ENCODE data around the gene B4GALT2.

The B4GALT2 gene

GRCh38 chr1:43963006-43963405 lies 16.0 kb upstream of the B4GALT2 start:
- DNase-seq: no peak
- H3K27ac ChIP-seq (ENCODE audit: low read depth, low read length): no peak overlapping the region
- H3K27me3 ChIP-seq (ENCODE audit: insufficient read depth, low read length, poor library complexity): no peaks in the 10 kb centered on the region
- H3K56ac ChIP-seq (ENCODE audit: low read length): no peak overlapping the region
- no peaks in the 10 kb centered on the region for H3K79me2 ChIP-seq (ENCODE audit: control insufficient read depth, insufficient read depth, low read length)
- no peak overlapping the region for H2BK5ac ChIP-seq (ENCODE audit: low read length)
- no peak overlapping the region for H2AK5ac ChIP-seq (ENCODE audit: low read length)
- no peaks in the 10 kb centered on the region for H3K79me1 ChIP-seq (ENCODE audit: low read length)
- H3K4me2 ChIP-seq (ENCODE audit: low read length): no peak overlapping the region
- H3K4me3 ChIP-seq (ENCODE audit: low read length): no peak overlapping the region
- no peak overlapping the region for H3K23ac ChIP-seq (ENCODE audit: low read length)
- no peak overlapping the region for H2BK15ac ChIP-seq (replicated peaks; ENCODE audit: low read depth)
- H4K8ac ChIP-seq (ENCODE audit: low read depth, low read length): no peak overlapping the region
- no peak overlapping the region for H2BK120ac ChIP-seq (ENCODE audit: low read depth, low read length)
- no peaks in the 10 kb centered on the region for H3K4me1 ChIP-seq (ENCODE audit: control insufficient read depth, low read depth, low read length)
- no peak overlapping the region for H4K5ac ChIP-seq (ENCODE audit: low read length)
- no peak overlapping the region for H3K9ac ChIP-seq (ENCODE audit: low read length)
- peaks cover 1% of the 10 kb centered on the region for H3K36me3 ChIP-seq (ENCODE audit: control insufficient read depth, insufficient read depth, low read length)
- no CpG with 5 or more reads among the region's 3 CpGs for WGBS (ENCODE audit: extremely low coverage, insufficient coverage, low lambda C conversion rate)
- no peak overlapping the region for H3K4ac ChIP-seq (ENCODE audit: low read depth, low read length)
- H3K18ac ChIP-seq (ENCODE audit: low read length): no peak overlapping the region

- Histone ChIP-seq H3K27me3 (ENCODE audit: insufficient read depth, low read length, poor library complexity) (no peaks in the 10 kb centered on the region), H3K18ac (ENCODE audit: low read length) (no peak overlapping the region), H2BK5ac (ENCODE audit: low read length) (no peak overlapping the region), H4K8ac (ENCODE audit: low read depth, low read length) (no peak overlapping the region), H3K4me3 (ENCODE audit: low read length) (no peak overlapping the region), H3K56ac (ENCODE audit: low read length) (no peak overlapping the region), H2AK5ac (ENCODE audit: low read length) (no peak overlapping the region), H3K4me1 (ENCODE audit: control insufficient read depth, low read depth, low read length) (no peaks in the 10 kb centered on the region), H3K27ac (ENCODE audit: low read depth, low read length) (no peak overlapping the region), H2BK120ac (ENCODE audit: low read depth, low read length) (no peak overlapping the region), H3K9ac (ENCODE audit: low read length) (no peak overlapping the region), H3K36me3 (ENCODE audit: control insufficient read depth, insufficient read depth, low read length) (peaks cover 1% of the 10 kb centered on the region), H4K5ac (ENCODE audit: low read length) (no peak overlapping the region), H3K79me2 (ENCODE audit: control insufficient read depth, insufficient read depth, low read length) (no peaks in the 10 kb centered on the region), H3K23ac (ENCODE audit: low read length) (no peak overlapping the region), H3K79me1 (ENCODE audit: low read length) (no peaks in the 10 kb centered on the region), H3K4ac (ENCODE audit: low read depth, low read length) (no peak overlapping the region), H3K4me2 (ENCODE audit: low read length) (no peak overlapping the region), H2BK15ac (replicated peaks; ENCODE audit: low read depth) (no peak overlapping the region)
- no peak for DNase-seq
- no CpG with 5 or more reads among the region's 5 CpGs for WGBS (ENCODE audit: extremely low coverage, insufficient coverage, low lambda C conversion rate)
These were observed 15.1 kb upstream of the B4GALT2 start for GRCh38 chr1:43963890-43964289.

GRCh38 chr1:43965316-43965715 lies 13.7 kb upstream of the B4GALT2 start:
- H3K9ac ChIP-seq (ENCODE audit: low read length): no peak overlapping the region
- no peaks in the 10 kb centered on the region for H3K4me1 ChIP-seq (ENCODE audit: control insufficient read depth, low read depth, low read length)
- H3K4me2 ChIP-seq (ENCODE audit: low read length): no peak overlapping the region
- no peak overlapping the region for H3K18ac ChIP-seq (ENCODE audit: low read length)
- no peak overlapping the region for H3K4ac ChIP-seq (ENCODE audit: low read depth, low read length)
- no peak overlapping the region for H2BK120ac ChIP-seq (ENCODE audit: low read depth, low read length)
- no peak overlapping the region for H3K23ac ChIP-seq (ENCODE audit: low read length)
- H3K79me2 ChIP-seq (ENCODE audit: control insufficient read depth, insufficient read depth, low read length): peaks cover 3% of the 10 kb centered on the region
- H3K27me3 ChIP-seq (ENCODE audit: insufficient read depth, low read length, poor library complexity): no peaks in the 10 kb centered on the region
- H3K4me3 ChIP-seq (ENCODE audit: low read length): no peak overlapping the region
- no peak overlapping the region for H4K5ac ChIP-seq (ENCODE audit: low read length)
- H2BK5ac ChIP-seq (ENCODE audit: low read length): no peak overlapping the region
- no peak overlapping the region for H3K27ac ChIP-seq (ENCODE audit: low read depth, low read length)
- no peak overlapping the region for H2AK5ac ChIP-seq (ENCODE audit: low read length)
- peaks cover 3% of the 10 kb centered on the region for H3K79me1 ChIP-seq (ENCODE audit: low read length)
- no peak overlapping the region for H2BK15ac ChIP-seq (replicated peaks; ENCODE audit: low read depth)
- H3K56ac ChIP-seq (ENCODE audit: low read length): no peak overlapping the region
- H3K36me3 ChIP-seq (ENCODE audit: control insufficient read depth, insufficient read depth, low read length): peaks cover 1% of the 10 kb centered on the region
- DNase-seq: no peak
- H4K8ac ChIP-seq (ENCODE audit: low read depth, low read length): no peak overlapping the region
- no CpG with 5 or more reads among the region's 3 CpGs for WGBS (ENCODE audit: extremely low coverage, insufficient coverage, low lambda C conversion rate)

DNA sequence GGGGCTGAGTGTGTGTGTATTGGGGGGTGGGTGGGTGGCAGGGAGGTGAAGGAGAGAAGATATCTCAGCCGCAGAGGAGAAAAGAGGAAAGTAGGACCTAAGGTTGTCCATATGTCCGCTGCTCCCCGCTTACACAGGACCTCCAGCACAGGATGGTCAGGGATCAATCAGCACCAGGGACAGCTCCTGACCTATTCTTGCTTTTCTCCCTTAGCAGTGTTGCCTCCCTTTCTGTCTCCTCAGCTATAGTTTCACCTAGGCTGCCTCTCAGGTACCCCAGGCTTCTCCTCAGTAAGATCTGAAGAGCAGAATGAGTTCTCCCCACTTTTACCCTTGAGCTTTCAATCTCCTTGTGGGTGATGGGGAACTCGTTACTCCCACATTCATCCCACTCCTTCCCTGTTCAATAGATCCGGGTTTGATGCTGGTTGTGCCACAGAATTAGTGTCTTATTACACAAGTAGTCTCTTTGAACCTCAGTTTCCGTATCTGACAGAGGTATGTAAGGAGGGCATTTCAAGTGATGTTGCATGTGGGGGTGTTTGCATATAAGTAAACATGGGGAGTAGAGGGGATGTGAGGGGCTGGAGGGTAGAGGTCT lies 10.6 kb upstream of the B4GALT2 start:
- no CpG with 5 or more reads among the region's 6 CpGs for WGBS (ENCODE audit: extremely low coverage, insufficient coverage, low lambda C conversion rate)
- H4K5ac ChIP-seq (ENCODE audit: low read length): no peak overlapping the region

GRCh38 chr1:43969416-43969745 lies 9.6 kb upstream of the B4GALT2 start:
- H3K18ac ChIP-seq (ENCODE audit: low read length): no peak overlapping the region
- H2BK15ac ChIP-seq (replicated peaks; ENCODE audit: low read depth): no peak overlapping the region
- peaks cover 9% of the 10 kb centered on the region for H3K79me2 ChIP-seq (ENCODE audit: control insufficient read depth, insufficient read depth, low read length)
- no peak overlapping the region for H2BK5ac ChIP-seq (ENCODE audit: low read length)
- H2AK5ac ChIP-seq (ENCODE audit: low read length): no peak overlapping the region
- DNase-seq: no peak
- H4K5ac ChIP-seq (ENCODE audit: low read length): no peak overlapping the region
- H2BK120ac ChIP-seq (ENCODE audit: low read depth, low read length): no peak overlapping the region
- no peak overlapping the region for H3K4me2 ChIP-seq (ENCODE audit: low read length)
- H3K4me3 ChIP-seq (ENCODE audit: low read length): no peak overlapping the region
- no peak overlapping the region for H3K23ac ChIP-seq (ENCODE audit: low read length)
- peaks cover 10% of the 10 kb centered on the region for H3K79me1 ChIP-seq (ENCODE audit: low read length)
- no peak overlapping the region for H3K4ac ChIP-seq (ENCODE audit: low read depth, low read length)
- H3K4me1 ChIP-seq (ENCODE audit: control insufficient read depth, low read depth, low read length): no peaks in the 10 kb centered on the region
- no peak overlapping the region for H3K56ac ChIP-seq (ENCODE audit: low read length)
- WGBS (ENCODE audit: extremely low coverage, insufficient coverage, low lambda C conversion rate): no CpG with 5 or more reads among the region's 7 CpGs
- no peaks in the 10 kb centered on the region for H3K27me3 ChIP-seq (ENCODE audit: insufficient read depth, low read length, poor library complexity)
- no peak overlapping the region for H3K27ac ChIP-seq (ENCODE audit: low read depth, low read length)
- H4K8ac ChIP-seq (ENCODE audit: low read depth, low read length): no peak overlapping the region
- H3K9ac ChIP-seq (ENCODE audit: low read length): no peak overlapping the region
- H3K36me3 ChIP-seq (ENCODE audit: control insufficient read depth, insufficient read depth, low read length): no peaks in the 10 kb centered on the region

More for the DNA sequence above, 10.6 kb upstream of the B4GALT2 start:
- Histone ChIP-seq H4K8ac (ENCODE audit: low read depth, low read length) (no peak overlapping the region), H3K23ac (ENCODE audit: low read length) (no peak overlapping the region), H3K56ac (ENCODE audit: low read length) (no peak overlapping the region), H3K4me2 (ENCODE audit: low read length) (no peak overlapping the region), H3K36me3 (ENCODE audit: control insufficient read depth, insufficient read depth, low read length) (no peaks in the 10 kb centered on the region), H2BK15ac (replicated peaks; ENCODE audit: low read depth) (no peak overlapping the region), H3K4me1 (ENCODE audit: control insufficient read depth, low read depth, low read length) (no peaks in the 10 kb centered on the region), H3K9ac (ENCODE audit: low read length) (no peak overlapping the region), H3K79me2 (ENCODE audit: control insufficient read depth, insufficient read depth, low read length) (peaks cover 9% of the 10 kb centered on the region), H3K27me3 (ENCODE audit: insufficient read depth, low read length, poor library complexity) (no peaks in the 10 kb centered on the region), H3K27ac (ENCODE audit: low read depth, low read length) (no peak overlapping the region), H3K18ac (ENCODE audit: low read length) (no peak overlapping the region), H2BK5ac (ENCODE audit: low read length) (no peak overlapping the region), H2BK120ac (ENCODE audit: low read depth, low read length) (no peak overlapping the region), H3K4ac (ENCODE audit: low read depth, low read length) (no peak overlapping the region), H3K79me1 (ENCODE audit: low read length) (peaks cover 10% of the 10 kb centered on the region), H2AK5ac (ENCODE audit: low read length) (no peak overlapping the region), H3K4me3 (ENCODE audit: low read length) (no peak overlapping the region)
- peak; percentile 62 for DNase-seq
